GM19438 (cell line): ENCODE data around the gene GLIPR1.
"Not testable (repeated sequence)": the region's sequence is repeated elsewhere in the genome, so short reads cannot be mapped to it uniquely, and the experiment has no call there.

ENCODE experiments used
- ATAC-seq: cut with Tn5 transposase; IDR thresholded peaks from one replicate; pipeline ENCODE4 v1.9.1; 2021; ENCODE audit warnings: low read depth; ENCODE audit not compliant: unreplicated experiment

The GLIPR1 gene

DNA sequence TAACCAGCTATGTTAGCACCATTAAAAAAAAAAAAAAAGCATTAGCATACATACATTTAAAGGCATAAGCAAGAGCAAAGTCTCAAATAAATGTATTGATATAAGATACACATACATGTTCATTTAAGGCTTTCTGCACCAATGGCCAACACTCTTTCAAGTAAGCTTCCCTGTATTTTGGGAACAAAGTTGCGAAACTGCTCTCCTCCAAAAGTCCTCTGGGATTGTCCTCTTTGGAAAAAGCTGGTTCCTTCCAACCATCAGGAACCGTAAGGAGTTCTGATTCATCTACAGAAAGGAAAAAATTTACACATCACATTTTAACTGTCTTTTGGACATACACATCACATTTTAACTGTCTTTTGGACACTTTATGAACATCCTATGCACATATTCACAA, 27.6 kb downstream of the GLIPR1 start:
- no peak for ATAC-seq

DNA sequence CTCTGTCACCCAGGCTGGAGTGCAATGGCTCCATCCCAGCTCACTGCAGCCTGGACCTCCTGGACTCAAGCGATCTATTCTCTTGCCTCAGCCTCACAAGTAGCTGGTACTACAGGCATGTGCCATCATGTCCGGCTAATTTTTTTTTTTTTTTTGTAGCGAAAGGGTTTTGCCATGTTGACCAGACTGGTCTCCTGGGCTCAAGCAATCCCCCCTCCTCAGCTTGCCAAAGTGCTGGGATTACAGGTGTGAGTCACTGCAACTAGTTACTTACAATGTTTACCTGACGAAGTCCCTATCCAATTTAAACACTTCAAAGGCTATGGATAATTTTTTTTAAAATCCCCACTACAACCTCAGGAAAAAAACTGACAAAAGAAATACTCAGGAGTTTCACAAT, 29.1 kb downstream of the GLIPR1 start:
- no peak for ATAC-seq

DNA sequence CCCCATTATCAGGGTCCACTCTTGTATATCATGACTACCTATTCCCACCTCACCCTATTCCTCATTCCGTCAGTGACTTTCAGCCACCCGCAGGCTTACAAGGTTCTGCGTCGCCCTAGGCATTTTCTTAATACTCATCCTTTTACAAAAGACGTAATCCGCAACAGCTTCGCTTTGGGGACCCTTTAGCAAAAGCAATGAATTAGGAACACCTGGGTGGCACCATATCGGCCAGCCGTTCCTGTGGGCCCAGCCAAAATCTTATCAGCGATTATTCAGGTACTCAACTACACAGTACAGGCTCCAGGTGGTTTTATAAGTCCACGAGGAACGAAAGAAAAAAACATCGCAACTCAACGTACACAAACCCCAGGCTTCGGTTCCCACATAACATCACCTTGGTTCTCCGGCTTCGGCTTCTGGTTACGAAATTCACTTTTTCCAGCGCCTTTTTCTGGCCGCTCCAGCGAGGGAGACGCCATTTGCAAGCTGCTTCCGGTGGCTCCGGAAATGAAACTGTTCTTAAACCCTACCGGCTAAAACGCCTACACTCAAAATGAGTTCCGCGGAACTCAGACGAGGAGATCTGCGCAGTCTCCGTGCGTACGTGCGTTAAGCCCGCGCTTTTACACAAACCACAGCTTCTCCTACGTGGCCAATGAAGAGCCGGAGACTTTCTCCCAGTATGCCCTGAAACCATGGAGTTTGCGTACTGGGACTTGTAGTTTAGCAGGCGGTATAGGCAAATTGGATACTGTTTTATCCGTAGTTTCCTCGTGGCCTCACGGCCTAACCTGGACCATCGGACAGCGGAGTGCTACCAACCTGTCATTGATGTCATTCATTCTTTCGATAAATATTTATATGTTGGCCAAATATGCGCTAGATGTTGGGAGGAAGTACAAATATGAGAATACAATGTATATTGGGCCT, 30.8 kb downstream of the GLIPR1 start, which contains the start of gene KRR1:
TSS of gene KRR1 (minus strand) at position 494 of the 933 bp plus-strand sequence. CDS start at position 482, 12 bp downstream.
- peak; percentile 99 for ATAC-seq

DNA sequence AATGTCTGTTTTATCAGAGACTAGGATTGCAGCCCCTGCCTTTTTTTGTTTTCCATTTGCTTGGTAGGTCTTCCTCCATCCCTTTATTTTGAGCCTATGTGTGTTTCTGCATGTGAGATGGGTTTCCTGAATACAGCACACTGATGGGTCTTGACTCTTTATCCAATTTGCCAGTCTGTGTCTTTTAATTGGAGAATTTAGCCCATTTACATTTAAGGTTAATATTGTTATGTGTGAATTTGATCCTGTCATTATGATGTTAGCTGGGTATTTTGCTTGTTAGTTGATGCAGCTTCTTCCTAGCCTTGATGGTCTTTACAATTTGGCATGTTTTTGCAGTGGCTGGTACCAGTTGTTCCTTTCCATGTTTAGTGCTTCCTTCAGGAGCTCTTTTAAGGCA, 40.7 kb downstream of the GLIPR1 start:
- not testable (repeated sequence) for ATAC-seq

DNA sequence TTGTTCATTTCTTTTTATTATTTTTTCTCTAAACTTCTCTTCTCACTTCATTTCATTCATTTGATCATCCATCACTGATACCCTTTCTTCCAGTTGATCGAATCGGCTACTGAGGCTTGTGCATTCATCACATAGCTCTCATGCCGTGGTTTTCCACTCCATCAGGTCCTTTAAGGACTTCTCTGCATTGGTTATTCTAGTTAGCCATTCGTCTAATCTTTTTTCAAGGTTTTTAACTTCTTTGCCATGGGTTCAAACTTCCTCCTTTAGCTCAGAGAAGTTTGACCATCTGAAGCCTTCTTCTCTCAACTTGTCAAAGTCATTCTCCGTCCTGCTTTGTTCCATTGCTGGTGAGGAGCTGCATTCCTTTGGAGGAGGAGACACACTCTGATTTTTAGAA, 41.6 kb downstream of the GLIPR1 start:
- not testable (repeated sequence) for ATAC-seq

DNA sequence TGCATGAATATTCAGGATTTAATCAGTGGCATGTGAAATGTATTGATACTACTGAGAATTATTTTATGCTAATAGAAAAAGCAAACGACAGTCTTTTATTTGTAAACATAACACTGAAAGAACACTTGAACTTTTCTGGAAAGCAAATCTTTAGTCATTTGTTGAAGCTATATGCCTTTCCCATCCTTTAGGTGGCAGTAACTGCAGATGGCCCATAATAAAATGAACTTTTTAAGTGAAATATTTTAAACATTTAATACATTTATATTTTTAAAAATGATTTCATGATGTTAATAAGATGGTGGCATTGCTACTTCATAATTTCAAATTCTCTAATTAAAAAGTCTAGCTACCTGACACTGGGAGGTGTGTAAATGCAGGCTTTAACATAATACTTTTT, 44.7 kb downstream of the GLIPR1 start:
- no peak for ATAC-seq

DNA sequence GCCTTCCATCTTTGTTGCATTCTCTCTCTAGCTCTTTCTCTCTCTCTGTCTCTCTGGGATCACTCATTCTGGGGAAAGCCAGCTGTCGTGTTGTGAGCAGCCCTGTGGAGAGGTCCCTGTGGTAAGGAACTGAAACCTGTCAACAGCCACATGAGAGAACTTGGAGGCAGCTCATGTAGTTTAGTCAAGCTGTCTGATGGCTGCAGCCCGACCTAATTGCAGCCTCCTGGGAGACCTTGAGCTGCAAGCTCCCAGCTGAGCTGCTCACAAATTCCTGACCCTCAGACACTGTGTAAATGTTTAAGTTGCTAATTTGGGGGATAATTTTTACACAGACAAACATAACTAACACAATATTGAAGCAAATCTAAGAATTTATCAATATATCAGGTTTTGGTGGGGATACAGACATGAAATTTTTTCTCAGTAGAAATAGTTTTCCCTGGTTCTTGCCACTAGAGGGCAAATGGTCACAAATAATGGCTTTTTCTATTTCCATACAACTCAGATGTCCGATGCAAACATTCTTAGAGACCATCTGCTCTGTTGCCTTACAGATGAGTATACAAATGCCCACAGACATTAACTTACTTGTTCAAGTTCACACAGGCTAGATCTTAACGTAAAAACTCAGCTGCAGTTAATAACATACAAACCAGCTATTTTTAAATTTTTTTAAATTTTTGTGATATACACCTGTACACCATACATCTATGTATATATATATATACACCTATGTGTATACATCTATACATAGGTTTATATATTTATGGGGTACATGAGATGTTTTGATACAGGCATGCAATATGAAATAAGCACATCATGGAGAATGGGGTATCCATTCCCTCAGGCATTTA, 46.3 kb downstream of the GLIPR1 start:
- ATAC-seq: peak; percentile 98

DNA sequence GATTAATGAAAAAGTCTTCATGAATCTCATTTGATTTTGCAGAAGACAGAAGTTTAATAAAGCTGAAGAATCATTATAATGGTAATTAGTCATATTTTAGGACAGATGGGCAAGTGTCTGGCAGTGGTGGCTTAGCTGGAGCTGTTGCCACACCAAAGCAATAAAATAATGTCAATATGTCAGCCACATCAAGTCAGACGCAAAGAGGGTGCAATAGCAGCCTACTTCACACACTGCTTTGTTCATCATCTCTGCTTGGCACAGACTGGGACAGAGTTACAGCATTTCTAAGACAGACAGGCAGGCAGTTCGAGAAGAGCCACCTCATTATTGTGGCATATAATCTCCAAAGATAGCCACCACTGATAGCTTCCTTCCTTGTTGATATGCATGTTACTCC, 47.7 kb downstream of the GLIPR1 start:
- ATAC-seq: no peak

DNA sequence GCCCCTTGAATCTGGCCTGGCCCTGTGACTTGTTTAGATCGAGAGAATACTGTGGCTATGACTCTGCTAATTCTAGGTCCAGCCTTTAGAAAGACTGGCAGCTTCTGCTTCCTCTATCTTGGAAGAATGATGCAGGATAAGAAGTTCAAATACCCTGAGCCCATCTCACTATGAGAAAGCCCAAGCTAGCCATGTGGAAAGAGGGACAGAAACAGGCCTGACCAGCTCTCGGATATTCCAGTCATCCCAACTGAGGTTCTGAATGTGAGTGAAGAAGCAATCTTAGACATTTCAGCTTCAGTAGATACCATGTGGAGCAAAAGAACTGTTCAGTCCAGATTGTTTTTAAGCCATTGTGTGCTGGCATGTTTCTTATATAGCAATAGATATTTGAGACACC, 48.1 kb downstream of the GLIPR1 start:
- no peak for ATAC-seq

DNA sequence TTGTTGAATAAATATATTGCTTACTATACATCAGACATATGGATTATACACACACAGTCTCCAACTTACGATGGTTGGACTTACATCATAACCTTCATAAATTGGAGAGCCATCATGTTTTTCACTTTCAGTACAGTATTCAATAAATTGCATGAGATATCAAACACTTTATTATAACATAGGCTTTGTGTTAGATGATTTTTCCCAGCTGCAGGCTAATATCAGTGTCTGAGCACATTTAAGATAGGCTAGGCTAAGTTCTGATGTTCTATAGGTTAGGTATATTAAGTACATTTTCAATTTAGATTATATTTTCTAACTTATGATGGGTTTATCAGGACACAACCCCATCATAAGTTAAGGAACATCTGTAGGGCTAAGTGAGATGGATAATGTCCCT, 48.8 kb downstream of the GLIPR1 start:
- no peak for ATAC-seq

DNA sequence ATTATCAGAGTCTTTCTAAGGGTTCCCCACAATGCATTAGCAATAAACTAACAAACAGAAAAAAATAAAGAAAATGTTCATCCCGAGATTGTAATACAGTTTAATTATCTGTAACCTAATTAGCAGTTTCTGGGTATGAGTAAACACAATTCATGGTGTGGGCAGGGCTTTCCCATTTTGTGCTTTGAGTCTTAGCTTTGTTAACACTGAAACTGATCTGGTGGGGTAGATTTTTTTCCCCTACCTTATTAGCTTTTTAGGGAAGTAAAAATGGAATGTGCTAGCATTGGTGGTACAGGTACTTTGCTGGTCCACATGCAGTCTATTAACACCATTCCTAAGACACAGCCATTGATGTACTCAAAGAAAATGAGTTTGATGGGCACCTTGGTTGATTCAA, 49.3 kb downstream of the GLIPR1 start:
- ATAC-seq: no peak

DNA sequence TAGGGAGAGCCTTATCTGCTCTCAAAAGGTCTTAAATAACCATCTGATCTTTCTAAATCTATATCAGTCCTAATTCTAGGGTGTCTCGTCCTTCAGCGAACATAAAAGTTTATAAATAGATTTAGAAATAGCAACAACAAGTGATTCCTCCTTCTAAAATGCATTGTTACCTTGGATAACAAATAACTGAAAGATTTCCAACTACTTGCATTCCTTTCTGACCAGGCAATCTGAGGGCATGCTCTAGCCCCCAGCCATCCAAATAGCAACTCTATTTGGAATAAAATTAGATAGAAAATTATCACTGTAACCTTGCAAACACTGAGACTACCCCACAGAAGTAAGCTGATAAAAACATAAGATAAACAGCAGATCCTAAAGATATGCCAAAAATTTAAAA, 52.7 kb downstream of the GLIPR1 start:
- no peak for ATAC-seq

DNA sequence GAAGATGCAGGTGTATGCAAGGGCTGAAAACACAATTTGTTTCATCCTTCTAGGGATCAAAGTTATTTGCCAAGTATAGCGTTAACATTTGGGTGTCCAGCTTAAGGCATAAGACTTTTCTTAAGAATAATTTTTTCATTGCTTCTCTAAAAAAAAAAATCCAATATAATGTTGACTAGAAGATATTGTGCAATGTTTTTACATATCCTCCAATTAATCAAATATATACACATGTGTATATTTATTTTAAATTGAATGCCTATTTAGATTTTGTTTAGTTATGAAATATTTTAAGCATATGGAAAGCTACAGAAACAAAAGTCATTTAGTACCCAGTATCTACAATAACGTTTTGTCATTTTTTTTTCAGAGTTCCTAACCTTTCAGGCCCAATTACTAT, 59.3 kb downstream of the GLIPR1 start:
- no peak for ATAC-seq

DNA sequence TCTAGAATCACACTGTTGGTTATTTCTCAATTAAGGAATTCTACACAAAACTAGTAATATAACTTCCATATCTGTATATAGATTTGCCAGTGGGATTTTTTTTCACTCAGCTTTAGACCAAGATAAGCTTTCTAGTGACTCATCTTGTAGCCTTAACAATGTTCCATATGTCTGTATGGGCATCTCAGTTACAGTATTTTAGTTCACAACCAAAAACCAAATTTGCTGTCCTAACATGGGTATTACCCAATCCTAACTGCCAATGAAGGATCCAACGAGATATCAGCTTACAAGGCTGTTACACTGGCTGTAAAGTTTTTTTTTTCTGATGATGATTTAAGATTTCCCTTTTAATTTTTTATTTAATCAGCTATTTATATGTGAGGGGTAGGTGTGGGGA, 62.4 kb downstream of the GLIPR1 start:
- ATAC-seq: no peak

DNA sequence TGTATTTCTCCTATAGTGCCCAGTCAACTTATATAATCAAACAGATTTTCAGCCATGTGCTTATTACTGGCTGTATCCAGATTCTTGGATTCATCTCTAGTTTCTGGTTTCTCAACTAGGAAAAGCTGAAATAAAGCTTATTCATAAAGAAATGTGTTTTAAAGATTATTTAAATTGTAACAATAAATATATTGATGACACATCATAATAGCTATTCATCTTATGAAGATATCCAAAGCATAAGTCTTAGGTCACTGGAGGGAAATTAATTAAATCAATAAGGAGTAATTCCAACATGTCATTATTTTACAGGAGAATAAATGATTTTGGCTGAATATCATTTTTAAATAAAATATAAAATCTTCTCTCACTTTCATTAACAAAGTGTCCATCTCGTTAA, 63.0 kb downstream of the GLIPR1 start:
- no peak for ATAC-seq

DNA sequence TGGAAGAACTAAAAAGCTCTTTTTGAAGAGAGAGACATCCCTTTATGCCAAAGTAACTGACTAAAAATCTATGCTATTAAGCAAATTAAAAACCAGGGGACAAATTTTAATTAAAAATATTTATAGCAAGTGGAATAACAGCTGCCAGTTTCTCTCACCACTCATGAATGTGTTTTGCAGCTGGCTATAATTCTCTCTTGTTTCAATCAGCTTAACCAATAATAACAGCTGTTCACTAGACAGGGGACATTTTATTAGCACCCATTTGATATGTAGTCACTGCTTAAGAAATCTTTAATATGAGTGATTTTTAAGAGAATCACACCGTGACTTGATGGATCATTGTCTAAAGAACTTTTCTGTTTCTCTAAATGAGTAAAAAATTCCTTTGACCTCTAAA, 65.1 kb downstream of the GLIPR1 start:
- no peak for ATAC-seq

DNA sequence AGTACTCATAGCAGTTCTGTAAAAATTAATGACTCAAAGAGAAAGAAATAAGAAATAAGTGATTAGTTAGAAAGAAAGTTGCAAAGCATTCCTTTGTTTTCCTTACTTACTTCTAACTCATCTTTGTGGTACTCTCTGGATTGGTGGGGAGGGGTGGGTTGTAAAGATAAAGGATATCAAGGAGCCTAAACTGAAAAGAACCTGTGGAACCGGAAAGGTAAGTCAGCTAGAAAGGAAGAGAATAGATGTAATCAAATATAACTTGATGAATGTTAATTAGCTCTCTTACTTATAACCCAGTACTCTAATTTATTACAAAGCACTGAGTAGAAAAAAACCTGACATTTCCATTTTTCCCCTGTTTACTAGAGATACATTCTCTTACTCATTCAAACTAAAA, 68.3 kb downstream of the GLIPR1 start:
- ATAC-seq: no peak

DNA sequence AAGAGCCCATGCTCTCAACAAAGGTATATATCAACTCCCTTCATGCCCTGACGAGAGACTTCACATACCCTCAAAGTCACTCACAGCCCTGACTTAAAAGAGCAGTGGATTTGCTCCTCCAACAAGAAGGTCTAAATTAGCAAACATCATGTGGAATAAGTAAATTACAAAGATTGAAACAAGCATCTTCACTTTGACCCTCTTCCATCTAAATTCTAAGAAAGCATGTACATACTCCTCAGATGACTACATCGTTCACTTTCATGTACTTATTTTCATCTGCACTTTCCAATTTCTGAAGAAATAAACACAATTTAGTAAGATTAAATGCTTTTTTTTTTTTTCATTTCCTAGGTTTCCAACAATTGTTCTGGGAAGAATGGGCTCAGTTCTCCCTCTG, 69.4 kb downstream of the GLIPR1 start:
- no peak for ATAC-seq

DNA sequence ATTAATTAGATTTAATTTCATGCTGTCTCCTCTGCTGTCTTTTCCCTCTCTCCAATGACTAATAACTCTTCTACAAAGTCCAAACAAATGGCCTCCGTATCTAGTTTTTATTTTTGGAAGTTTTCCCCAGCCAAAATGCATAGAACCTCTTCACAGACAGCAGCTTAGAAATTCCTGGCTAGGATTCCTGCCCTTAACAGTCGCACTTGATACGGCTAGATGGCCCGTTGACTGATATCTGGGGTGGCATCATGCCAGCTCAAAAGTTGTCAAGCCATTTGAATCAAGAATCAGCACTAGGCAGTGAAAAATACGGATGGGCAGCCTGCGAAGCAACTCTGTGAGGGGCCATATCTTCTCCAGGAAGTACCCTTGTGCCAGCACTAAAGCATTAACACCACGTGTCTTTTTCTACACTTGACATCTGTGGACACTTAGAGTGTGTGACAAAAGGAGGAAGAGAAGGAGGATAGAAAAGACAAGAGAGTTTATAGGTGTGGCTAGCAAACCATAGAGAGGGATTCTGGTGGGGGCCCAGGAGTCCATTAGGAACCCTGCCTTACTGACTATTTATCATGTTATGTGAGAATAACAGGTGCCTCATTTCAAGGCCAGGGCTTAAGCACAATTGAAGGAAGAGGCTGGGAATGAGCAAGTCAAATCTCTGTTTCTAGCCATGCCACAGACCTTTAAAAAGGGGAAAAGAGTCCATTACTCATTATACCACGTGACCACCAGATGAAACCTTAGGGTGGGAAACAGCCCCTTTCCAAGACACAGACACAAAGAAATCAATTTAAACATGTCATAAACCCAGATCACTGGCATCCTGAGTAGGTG, 70.1 kb downstream of the GLIPR1 start:
- ATAC-seq: no peak

DNA sequence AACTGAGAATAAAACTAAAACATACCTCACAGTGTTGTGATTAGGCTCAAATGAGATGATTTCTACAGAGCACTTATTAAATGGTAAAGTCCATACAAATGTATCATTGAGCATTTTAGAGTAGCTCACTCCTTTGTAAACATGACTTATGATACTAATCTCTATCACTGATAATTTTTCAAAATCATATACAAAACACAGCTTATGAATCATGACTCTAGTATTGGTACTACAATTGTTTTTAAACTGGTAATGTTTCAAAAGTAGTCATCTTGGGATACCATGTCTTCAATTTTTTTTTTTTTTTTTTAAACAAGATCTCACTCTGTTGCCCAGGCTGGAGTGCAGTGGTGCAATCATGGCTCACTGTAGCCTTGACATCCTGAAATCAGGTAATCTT, 70.9 kb downstream of the GLIPR1 start:
- no peak for ATAC-seq

DNA sequence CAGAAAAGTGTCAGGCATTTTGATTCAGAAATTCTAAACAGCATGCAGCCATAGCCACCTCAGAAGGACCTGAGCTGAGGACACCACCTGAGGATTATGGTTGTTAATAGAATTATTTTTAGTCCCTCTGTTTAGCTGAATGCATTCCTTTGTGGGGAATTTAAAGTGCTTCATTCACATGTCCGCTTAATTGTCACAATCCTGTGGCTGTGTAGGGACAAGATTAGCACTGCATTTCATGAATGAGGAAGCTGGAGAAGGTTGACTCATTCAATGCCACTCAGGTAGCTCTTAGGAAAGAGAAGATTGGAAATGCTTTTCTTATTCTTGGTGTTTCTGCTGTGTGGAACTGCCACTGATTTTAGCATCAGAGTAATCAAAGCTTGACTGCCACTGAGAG, 72.8 kb downstream of the GLIPR1 start:
- no peak for ATAC-seq
